ENCODE data around the gene TDRD10.

DNA sequence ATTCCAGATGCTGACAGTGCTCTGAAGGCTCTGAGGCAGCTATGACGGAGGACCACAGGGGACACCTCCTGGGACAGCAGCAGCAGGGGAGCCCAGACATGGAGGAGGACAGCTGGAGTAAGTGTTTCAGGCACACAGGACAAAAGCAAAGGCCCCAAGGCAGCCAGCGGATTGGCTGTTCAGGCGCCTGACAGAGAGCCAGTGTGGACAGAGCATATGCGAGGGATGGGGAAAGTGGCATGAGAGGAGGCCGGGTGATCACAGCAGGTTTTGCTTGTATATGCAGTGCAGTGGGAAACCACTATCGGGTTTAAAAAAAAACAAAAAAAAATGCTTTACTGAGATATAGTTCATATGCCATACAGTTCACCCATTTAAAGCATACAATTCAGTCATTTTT, 84.6 kb downstream of the TDRD10 start:
- TF ChIP-seq GATA3 (IDR thresholded peaks at IDR 0.05; ENCODE audit: low read depth, low read length) (no peak), GATA2 (IDR thresholded peaks at IDR 0.05; ENCODE audit: low read depth, low read length) (no peak)

Data from SH-SY5Y (cell line).